Measurements from ENCODE around the gene DYNC1I1.
"Not testable (repeated sequence)": the region's sequence is repeated elsewhere in the genome, so short reads cannot be mapped to it uniquely, and the experiment has no call there.

Gene DYNC1I1

GRCh38 chr7:95916573-95917297 is 144.4 kb downstream of the DYNC1I1 start:
- no peak for DNase-seq

- no peak for DNase-seq
These were observed 145.3 kb downstream of the DYNC1I1 start for GRCh38 chr7:95917634-95918033.

GRCh38 chr7:95919556-95919955 is 147.2 kb downstream of the DYNC1I1 start:
- no peak for DNase-seq

- no peak for DNase-seq
These were observed 149.2 kb downstream of the DYNC1I1 start for GRCh38 chr7:95921543-95921942.

GRCh38 chr7:95922191-95922590 is 149.8 kb downstream of the DYNC1I1 start:
- DNase-seq: no peak

- DNase-seq: no peak
These were observed 152.9 kb downstream of the DYNC1I1 start for GRCh38 chr7:95925236-95925635.

GRCh38 chr7:95925971-95926370 is 153.6 kb downstream of the DYNC1I1 start:
- DNase-seq: no peak

- no peak for DNase-seq
These were observed 155.4 kb downstream of the DYNC1I1 start for GRCh38 chr7:95927756-95928155.

GRCh38 chr7:95929710-95930280 is 157.4 kb downstream of the DYNC1I1 start:
- no peak for DNase-seq

- no peak for DNase-seq
These were observed 159.3 kb downstream of the DYNC1I1 start for GRCh38 chr7:95931460-95932232.

GRCh38 chr7:95933618-95934017 is 161.3 kb downstream of the DYNC1I1 start:
- peak; percentile 99 for DNase-seq

- not testable (repeated sequence) for DNase-seq
These were observed 172.5 kb downstream of the DYNC1I1 start for GRCh38 chr7:95944867-95945266.

- DNase-seq: no peak
These were observed 178.3 kb downstream of the DYNC1I1 start for GRCh38 chr7:95950698-95951097.

GRCh38 chr7:95951531-95951930 is 179.2 kb downstream of the DYNC1I1 start:
- no peak for DNase-seq

GRCh38 chr7:95951997-95952795 is 179.8 kb downstream of the DYNC1I1 start:
- no peak for DNase-seq

GRCh38 chr7:95952851-95953250 is 180.5 kb downstream of the DYNC1I1 start:
- no peak for DNase-seq

- DNase-seq: no peak
These were observed 183.4 kb downstream of the DYNC1I1 start for GRCh38 chr7:95955748-95956147.

- DNase-seq: no peak
These were observed 185.2 kb downstream of the DYNC1I1 start for GRCh38 chr7:95957510-95957909.

- DNase-seq: no peak
These were observed 188.4 kb downstream of the DYNC1I1 start for GRCh38 chr7:95960706-95961244.

GRCh38 chr7:95963446-95963990 is 191.2 kb downstream of the DYNC1I1 start:
- no peak for DNase-seq

- DNase-seq: no peak
These were observed 199.4 kb downstream of the DYNC1I1 start for GRCh38 chr7:95971716-95972115.

- no peak for DNase-seq
These were observed 200.2 kb downstream of the DYNC1I1 start for GRCh38 chr7:95972523-95972922.

- DNase-seq: no peak
These were observed 201.8 kb downstream of the DYNC1I1 start for GRCh38 chr7:95974108-95974507.
